Activated T-cell treated with anti-CD3 and anti-CD28 coated beads, Interleukin-2, amount 50 U/mL, for 48 hours (primary cell): ENCODE results near the gene PRADC1.

Experiments used
- DNase-seq, 2 experiments: peaks; one replicate each; pipeline ENCODE4 v3.0.0-alpha.2; 2020

The PRADC1 gene

DNA sequence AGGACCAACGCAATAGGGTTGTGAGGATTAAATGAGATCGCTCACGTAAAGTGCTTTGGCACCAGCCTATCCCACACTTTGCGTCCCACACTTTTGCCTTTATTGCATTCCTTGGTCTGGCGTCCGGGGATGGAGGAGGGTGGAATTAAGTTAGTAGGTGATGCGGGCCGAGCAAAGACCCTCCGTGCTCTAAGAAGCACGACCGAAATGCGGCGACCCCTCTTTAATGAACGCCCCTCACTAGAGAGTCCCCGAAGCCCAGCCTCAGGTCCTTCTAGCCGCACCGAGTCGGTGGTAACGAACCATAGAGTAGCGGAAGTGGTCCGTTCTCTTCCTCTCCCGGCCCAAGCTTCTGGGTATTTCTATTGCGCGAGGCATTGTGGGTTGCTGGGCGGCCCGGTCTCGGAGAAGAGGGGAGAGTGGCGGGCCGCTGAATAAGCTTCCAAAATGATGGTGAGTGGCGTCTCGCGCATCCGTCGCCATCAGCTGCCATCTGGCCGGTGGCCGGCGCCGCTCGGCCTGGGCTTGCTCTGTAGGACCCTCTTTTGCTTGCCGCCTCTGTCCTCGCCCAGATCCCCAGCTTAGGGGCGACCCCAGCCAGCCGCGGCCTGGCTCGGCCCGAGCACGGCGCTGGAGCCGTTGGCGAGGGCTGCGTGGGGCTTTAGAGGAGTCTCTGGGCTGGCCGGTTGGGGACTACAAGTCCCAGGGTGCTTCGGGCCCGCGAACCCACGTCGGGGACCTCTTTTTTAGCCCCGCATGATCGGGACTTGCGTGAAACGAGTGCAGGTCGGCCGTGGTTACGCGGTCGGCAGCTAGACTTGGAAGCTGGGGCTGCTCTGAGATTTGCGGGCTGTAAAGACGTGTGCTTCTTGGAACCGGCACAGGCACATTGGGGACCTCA is 1.1 kb upstream of the PRADC1 start, which contains the start of gene CCT7:
CCT7 (plus strand) TSS at position 377 of the 901 bp plus-strand sequence; CDS start at position 448, 71 bp downstream.
- DNase-seq, result peak; percentile 88 to 89

DNA sequence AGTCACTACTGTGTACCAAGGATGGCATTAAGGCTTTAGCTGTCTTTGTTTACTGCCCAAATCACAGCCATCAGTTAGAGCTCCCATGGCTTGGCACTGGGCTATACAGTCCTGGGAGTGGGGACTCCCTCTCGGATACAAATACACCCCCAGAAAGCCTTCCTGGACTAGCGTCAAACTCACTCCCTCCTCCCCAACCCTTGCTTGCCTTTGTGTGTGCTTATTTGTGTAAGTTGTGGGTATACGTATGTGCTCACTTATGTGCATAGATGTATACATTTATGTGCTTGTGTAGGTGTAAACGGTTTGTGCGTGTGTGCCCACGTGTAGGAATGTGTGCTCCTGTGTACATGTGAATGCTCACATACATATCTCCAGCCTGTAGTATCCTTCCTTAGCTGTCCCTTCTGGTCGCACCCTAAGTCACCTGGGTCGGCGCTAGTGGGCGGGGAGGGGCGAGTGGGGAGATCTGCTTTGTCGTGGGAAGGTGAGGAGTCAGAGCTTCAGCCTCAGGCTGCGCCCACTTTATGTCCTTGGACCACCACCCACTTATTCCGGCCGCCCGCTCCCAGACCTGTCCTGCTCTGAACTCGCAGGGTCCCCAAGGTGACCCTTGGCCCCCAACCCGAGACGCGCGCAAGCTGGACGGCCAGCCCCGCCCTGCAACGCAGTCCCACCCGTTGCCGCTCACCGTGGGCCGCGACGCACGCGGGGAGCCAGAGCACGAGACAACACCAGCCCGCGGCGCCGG is 461 bp downstream of the PRADC1 start:
- DNase-seq, result peak; percentile 61 to 63

- no peak for DNase-seq
Measured at GRCh38 chr2:73228631-73229030, 4.4 kb downstream of the PRADC1 start.

- no peak for DNase-seq
Measured at GRCh38 chr2:73227086-73227485, 6.0 kb downstream of the PRADC1 start.

DNA sequence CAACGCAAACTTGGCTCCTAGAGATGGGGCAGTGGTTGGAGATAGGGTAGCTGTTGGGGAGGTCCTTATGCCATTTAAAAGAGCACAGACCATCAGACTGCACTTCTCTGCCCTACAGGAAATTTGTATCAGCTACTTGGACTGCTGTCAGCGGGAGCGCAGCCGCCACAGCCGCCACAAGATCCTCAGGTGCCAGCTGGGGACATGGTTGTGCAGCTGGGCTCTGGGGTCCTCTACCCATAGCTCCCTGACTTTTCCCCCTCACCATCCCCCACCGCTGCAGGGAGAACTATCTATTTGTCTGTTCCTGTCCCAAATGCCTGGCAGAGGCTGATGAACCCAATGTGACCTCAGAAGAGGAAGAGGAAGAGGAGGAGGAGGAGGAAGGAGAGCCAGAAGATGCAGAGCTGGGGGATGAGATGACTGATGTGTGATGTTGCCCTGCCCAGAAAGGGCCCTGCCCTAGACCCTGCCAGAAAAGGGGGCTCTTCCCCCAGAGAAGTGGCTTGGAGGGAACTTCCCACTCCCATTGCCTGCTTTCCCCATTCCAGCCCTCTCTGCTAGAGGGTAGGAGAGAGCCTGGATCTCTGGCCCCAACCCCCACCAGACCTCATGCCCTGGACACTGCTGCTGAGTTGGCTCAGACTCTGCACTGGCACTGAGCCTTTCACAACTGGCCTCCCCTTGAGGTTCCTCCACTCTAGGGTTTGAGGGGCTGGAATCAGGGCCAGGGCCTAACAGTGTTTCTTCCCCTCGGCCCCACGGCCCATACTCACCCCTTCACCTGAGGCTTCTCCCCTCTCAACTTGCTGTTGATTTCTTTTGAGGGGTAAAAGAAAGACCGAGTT is 7.3 kb downstream of the PRADC1 start:
- DNase-seq, result no peak

- no peak for DNase-seq
Measured at GRCh38 chr2:73223821-73224220, 9.2 kb downstream of the PRADC1 start.

DNA sequence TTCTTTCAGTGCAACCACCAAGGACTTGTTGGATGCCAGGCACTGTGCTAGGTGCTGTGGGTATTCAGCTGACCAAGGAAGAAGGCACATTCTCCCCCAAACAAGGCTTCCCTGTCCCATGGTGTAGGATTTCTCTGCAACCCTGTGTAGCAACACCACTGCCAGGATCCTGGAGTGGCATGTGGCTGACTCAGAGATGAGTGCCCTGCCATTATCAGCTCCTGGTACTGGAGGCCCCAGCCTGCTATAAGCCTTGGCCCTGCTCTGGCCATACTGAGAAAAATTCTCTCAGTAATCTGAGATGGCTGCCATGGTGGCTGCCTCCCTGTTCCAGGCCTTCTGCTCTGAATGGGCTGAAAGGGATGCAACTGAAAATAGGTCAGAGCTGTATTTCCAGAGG is 14.7 kb downstream of the PRADC1 start:
- DNase-seq, result no peak

GRCh38 chr2:73217826-73218225 is 15.2 kb downstream of the PRADC1 start:
- no peak for DNase-seq

DNA sequence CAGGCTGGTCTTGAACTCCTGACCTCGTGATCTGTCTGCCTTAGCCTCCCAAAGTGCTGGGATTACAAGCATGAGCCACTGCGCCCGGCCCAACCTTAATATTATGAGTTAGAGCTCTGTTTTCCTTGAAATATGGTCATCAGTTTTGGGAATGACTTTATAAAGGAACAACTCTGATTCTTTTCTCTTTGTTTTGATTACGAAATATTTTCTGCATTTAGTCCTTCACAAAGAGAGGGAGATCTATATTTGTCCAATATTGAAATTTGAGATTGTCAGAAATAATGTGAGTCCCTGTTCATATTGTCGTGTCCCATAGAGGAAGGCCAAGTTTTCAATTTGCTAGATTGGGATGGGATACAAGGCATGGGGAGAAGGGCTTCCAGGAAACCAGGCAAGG is 15.9 kb downstream of the PRADC1 start:
- DNase-seq, result no peak

DNA sequence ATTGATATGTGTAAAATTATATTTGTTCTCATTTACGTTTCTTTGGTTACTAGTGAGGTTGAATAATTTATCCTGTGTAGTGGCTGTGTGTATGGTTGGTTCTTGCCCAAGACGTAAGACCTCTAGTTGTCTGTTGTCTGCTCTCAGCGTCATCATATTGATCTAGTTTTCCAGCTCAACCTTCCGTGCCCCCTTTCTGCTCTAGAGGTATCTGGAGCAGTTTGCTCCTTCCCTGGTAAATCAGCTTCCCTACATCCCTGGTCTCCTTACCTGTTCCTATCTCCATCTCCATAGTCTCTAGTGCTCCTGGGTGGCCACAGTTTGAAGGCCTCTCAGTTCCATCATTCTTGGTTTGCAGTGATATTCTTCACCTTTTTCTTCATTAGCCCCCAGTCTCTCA is 17.8 kb downstream of the PRADC1 start:
- no peak for DNase-seq

- DNase-seq, result peak; percentile 97 to 98
Measured at GRCh38 chr2:73214120-73215035, 18.7 kb downstream of the PRADC1 start, which contains the start of gene SMYD5. Gene SMYD5, plus strand, starts transcription at chr2:73214245. Its CDS starts 22 bp downstream, at chr2:73214267.

- DNase-seq, result peak; percentile 85 to 88
Measured at GRCh38 chr2:73212448-73213176, 20.4 kb downstream of the PRADC1 start.

DNA sequence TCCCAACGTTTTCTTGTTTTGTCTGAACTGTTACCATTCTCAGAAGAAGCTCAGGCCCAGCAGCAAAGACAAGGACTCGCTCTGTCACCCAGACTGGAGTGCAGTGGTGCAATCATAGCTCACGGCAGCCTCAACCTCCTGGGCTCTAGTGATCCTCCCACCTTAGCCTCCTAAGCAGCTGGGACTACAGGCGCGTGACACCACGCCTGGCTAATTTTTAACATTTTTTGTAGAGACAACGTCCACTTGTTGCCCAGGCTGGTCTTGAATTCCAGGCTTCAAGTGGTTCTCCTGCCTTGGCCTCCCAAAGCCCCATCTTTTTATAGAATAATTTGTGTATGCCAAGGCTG is 21.0 kb downstream of the PRADC1 start:
- DNase-seq, result no peak

DNA sequence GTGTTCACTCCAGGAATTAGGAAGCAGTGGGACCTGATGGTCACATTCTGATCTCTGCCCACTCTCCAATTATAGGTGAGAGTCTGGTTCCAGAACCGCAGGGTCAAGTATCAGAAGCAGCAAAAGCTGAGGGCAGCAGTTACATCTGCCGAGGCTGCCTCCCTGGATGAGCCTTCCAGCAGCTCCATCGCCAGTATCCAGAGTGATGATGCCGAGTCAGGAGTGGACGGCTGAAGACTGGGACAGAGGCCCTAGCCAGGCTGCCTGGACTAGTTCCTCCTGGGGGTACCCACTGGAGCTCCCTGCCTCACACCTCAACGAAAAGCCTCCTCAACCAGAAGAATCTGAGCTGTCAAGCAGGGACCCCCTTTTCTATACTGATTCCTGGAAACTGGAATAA is 22.3 kb downstream of the PRADC1 start:
- DNase-seq, result no peak

- DNase-seq, result no peak
Measured at GRCh38 chr2:73210019-73210418, 23.0 kb downstream of the PRADC1 start.

DNA sequence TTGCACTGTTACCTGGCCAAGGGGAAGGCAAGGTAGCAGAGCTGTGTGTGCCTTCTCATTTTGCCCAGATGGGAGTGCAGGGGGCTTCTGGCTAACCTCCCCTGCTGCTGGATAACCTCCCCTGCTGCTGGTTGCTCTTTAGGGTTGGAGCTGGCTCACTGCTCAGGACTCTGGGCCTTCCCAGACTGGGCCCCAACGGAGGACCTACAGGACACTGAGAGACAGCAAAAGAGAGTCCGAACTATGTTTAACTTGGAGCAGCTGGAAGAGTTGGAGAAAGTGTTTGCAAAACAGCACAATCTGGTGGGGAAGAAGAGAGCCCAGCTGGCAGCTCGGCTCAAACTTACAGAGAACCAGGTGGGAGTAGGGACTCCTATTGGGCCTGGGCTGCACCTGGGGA is 24.8 kb downstream of the PRADC1 start:
- DNase-seq, result no peak

DNA sequence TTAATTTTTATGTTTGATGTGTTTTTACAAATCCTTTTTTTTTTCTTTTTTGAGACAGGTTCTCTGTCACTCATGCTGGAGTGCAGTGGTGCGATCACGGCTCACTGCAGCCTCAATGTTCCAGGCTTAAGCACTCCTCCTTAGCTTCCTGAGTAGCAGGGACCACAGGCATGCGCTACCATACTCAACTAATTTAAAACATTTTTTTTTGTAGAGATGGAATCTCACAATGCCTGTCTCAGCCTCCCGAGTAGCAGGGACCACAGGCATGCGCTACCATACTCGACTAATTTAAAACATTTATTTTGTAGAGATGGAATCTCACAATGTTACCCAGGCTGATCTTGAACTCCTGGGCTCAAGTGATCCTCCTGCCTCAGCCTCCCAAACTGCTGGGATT is 27.4 kb downstream of the PRADC1 start:
- no peak for DNase-seq

GRCh38 chr2:73203055-73203681 is 29.9 kb downstream of the PRADC1 start:
- no peak for DNase-seq

GRCh38 chr2:73202156-73203054 is 30.6 kb downstream of the PRADC1 start, which contains the start of gene NOTO:
Gene NOTO, plus strand, starts transcription at chr2:73202574. Its CDS starts 93 bp downstream, at chr2:73202667.
- peak in 1 of 2 experiments; percentile 30 for DNase-seq
